ENCODE data around the gene PRRT2. TPM values are rescaled to one million over a fixed set of nuclear protein-coding genes. Genes with fewer than 3 reads are reported as not detected.

Gene PRRT2
- total and polyA plus RNA-seq, 10 of the 15 experiments (the other 5 are each of a cell fraction or from before 2014, with no cell fraction given), result 0.08 to 0.49 (median 0.12) TPM; not detected in 4

DNA sequence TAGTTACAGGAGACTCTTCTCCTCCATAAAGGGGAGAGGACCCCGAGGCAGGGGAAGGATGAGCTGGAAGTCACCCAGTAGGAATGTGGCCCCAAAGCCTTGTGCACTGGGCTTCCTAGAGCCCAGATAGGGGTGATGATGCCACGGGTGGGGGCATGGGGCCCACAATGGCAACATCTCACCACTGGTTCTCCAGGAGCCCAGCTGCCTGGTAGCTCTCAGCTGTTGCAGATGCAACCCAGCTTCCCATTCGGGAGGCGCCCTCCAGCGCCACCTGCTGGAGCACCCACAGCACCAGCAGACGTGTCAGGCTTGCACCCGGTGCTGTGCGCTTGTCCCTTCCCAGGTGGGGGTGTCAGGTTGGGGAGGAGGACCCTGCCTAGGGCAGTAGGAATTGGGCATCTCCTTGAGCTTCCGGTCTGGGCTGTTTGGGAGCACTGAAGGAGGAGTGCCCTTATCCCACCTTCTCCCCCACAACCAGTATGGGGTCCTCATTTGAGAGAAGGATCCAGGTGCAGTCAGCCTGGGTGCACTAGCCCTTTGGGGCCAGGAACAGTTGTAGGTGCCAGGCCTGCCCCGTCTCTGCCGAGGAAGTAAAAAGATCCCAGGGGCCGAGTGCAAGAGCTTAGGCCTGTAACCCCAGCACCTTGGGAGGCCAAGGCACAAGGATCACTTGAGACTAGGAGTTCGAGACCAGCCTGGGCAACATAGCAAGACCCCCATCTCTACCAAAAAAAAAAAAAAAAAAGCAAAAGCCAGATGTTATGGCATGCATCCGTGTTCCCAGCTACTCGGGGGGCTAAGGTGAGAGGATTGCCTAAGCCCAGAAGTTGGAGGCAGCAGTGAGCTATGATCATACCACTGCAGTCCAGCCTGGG is 36.7 kb downstream of the PRRT2 start (continued):
- TF ChIP-seq REST (IDR thresholded peaks at IDR 0.05; ENCODE audit: low read depth, low read length) (no peak), POLR2AphosphoS2 (IDR thresholded peaks at IDR 0.05; ENCODE audit: low read depth, low read length) (no peak), RUNX3 (IDR thresholded peaks at IDR 0.05; ENCODE audit: low read length) (peak; percentile 33; the same call in 1 of the 2 replicates), PRDM15 (CRISPR knock-in tag; IDR thresholded peaks at IDR 0.05) (no peak), SREBF2 (IDR thresholded peaks at IDR 0.05; ENCODE audit: low read length) (no peak), PAX8 (IDR thresholded peaks at IDR 0.05) (no peak), SMARCA5 (IDR thresholded peaks at IDR 0.05) (peak; percentile 64; the same call in 1 of the 2 replicates), JUNB (IDR thresholded peaks at IDR 0.05) (no peak), POLR2AphosphoS5 (IDR thresholded peaks at IDR 0.05; ENCODE audit: low read length) (peak; percentile 31; the same call in 1 of the 2 replicates), WRNIP1 (IDR thresholded peaks at IDR 0.05; ENCODE audit: borderline replicate concordance, low read depth, low read length) (no peak), ZNF207 (IDR thresholded peaks at IDR 0.05; ENCODE audit: borderline replicate concordance) (no peak), RAD51 (IDR thresholded peaks at IDR 0.05) (no peak), PAX5 (IDR thresholded peaks at IDR 0.05; ENCODE audit: borderline replicate concordance, low read depth, low read length) (no peak), CEBPZ (IDR thresholded peaks at IDR 0.05; ENCODE audit: low read depth, low read length) (no peak), HDAC6 (IDR thresholded peaks at IDR 0.05; ENCODE audit: unreplicated experiment) (no peak)
- TF ChIP-seq, protein P1, sequence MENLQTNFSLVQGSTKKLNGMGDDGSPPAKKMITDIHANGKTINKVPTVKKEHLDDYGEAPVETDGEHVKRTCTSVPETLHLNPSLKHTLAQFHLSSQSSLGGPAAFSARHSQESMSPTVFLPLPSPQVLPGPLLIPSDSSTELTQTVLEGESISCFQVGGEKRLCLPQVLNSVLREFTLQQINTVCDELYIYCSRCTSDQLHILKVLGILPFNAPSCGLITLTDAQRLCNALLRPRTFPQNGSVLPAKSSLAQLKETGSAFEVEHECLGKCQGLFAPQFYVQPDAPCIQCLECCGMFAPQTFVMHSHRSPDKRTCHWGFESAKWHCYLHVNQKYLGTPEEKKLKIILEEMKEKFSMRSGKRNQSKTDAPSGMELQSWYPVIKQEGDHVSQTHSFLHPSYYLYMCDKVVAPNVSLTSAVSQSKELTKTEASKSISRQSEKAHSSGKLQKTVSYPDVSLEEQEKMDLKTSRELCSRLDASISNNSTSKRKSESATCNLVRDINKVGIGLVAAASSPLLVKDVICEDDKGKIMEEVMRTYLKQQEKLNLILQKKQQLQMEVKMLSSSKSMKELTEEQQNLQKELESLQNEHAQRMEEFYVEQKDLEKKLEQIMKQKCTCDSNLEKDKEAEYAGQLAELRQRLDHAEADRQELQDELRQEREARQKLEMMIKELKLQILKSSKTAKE (IDR thresholded peaks at IDR 0.05; ENCODE audit: low read depth, poor library complexity, severe bottlenecking), result no peak

Measured in GM12878 (cell line).